Cardiac muscle cell (in vitro differentiated cells and primary cell): ENCODE results near the gene USP17L11. TPM values are rescaled to one million over a fixed set of nuclear protein-coding genes. Genes with fewer than 3 reads are reported as not detected.
"Not testable (repeated sequence)": the region's sequence is repeated elsewhere in the genome, so short reads cannot be mapped to it uniquely, and the experiment has no call there.

Experiments used
- DNase-seq, 2 donors: peaks; one replicate each; pipeline versions ENCODE4 v3.0.0 to v3.0.0-alpha.2; 2010 to 2017; ENCODE audit warnings: low read depth in 1 of 2, low spot score in 1 of 2
- H3K27ac ChIP-seq: fragments of 200-600 bp; sonication (generic); 2 replicates; pipeline ENCODE4 v1.5.1; 2016
- H3K27me3 ChIP-seq: fragments of 200-600 bp; sonication (generic); 2 replicates; pipeline ENCODE4 v1.6.0; 2016; ENCODE audit warnings: control low read depth
- H3K36me3 ChIP-seq: fragments of 200-600 bp; sonication (generic); 2 replicates; pipeline ENCODE4 v1.5.1; 2016; ENCODE audit warnings: control low read depth
- H3K4me1 ChIP-seq: fragments of 200-600 bp; sonication (generic); 2 replicates; pipeline ENCODE4 v1.8.1; 2017; ENCODE audit warnings: low read depth, mild to moderate bottlenecking, mixed run types
- H3K4me3 ChIP-seq: fragments of 200-600 bp; sonication (generic); 2 replicates; pipeline ENCODE4 v1.5.1; 2016; ENCODE audit warnings: mild to moderate bottlenecking
- H3K9me3 ChIP-seq: fragments of 200-600 bp; sonication (generic); 2 replicates; pipeline ENCODE4 v1.5.1; 2017; ENCODE audit warnings: low read depth, mild to moderate bottlenecking, control low read depth
- polyA plus RNA-seq: library from polyadenylated mRNA; unstranded; fragments of >200 nt; fragmentation: Nextera tagmentation; extraction: Ambion mirVana; gene quantifications from 2 replicates; pipeline ENCODE4 v1.2.1, GENCODE V29; 2016
- total RNA-seq: library from RNA; depleted of rRNA; stranded (reverse); fragments of >200 nt; gene quantifications from 2 replicates; pipeline ENCODE4 v1.2.3, GENCODE V29; 2016

Gene USP17L11
- total and polyA plus RNA-seq, 2 experiments from 2014 or later: not detected

GRCh38 chr4:9257824-9258223, 42.6 kb downstream of the USP17L11 start, which contains the start of gene USP17L20:
Gene USP17L20 (plus strand): TSS chr4:9258124. CDS start chr4:9258124, 0 bp downstream.
- H3K27ac ChIP-seq, H3K4me1 ChIP-seq: not testable (repeated sequence)

GRCh38 chr4:9262572-9262971, 47.4 kb downstream of the USP17L11 start, which contains the start of gene USP17L21:
Gene USP17L21 (plus strand): TSS chr4:9262872. CDS start chr4:9262872, 0 bp downstream.
- not testable (repeated sequence) for H3K4me1 ChIP-seq, H3K4me3 ChIP-seq, H3K36me3 ChIP-seq, DNase-seq, H3K27ac ChIP-seq, H3K9me3 ChIP-seq, H3K27me3 ChIP-seq

More at GRCh38 chr4:9257824-9258223, 42.6 kb downstream of the USP17L11 start, which contains the start of gene USP17L20:
- not testable (repeated sequence) for H3K27me3 ChIP-seq, H3K9me3 ChIP-seq, DNase-seq, H3K4me3 ChIP-seq, H3K36me3 ChIP-seq

Other genes with a start within 250 kb of the USP17L11 start
- gene FAM90A26, start 45.0 kb upstream of the USP17L11 start, total RNA-seq: not detected in 2 replicates
- gene FAM90A26, start 45.0 kb upstream of the USP17L11 start, polyA plus RNA-seq: not detected in 2 replicates
- gene USP17L10, start 4.7 kb upstream of the USP17L11 start, total RNA-seq: not detected in 2 replicates
- not detected in 2 replicates for gene USP17L10, start 4.7 kb upstream of the USP17L11 start, polyA plus RNA-seq
- gene USP17L12, start 4.7 kb downstream of the USP17L11 start, total RNA-seq: not detected in 2 replicates
- not detected in 2 replicates for gene USP17L12, start 4.7 kb downstream of the USP17L11 start, polyA plus RNA-seq
- not detected in 2 replicates for gene USP17L13, start 9.5 kb downstream of the USP17L11 start, total RNA-seq
- gene USP17L13, start 9.5 kb downstream of the USP17L11 start, polyA plus RNA-seq: not detected in 2 replicates
- gene USP17L15, start 19.0 kb downstream of the USP17L11 start, total RNA-seq: not detected in 2 replicates
- not detected in 2 replicates for gene USP17L15, start 19.0 kb downstream of the USP17L11 start, polyA plus RNA-seq
- not detected in 2 replicates for gene USP17L17, start 28.5 kb downstream of the USP17L11 start, total RNA-seq
- not detected in 2 replicates for gene USP17L17, start 28.5 kb downstream of the USP17L11 start, polyA plus RNA-seq
- gene USP17L18, start 33.2 kb downstream of the USP17L11 start, total RNA-seq: not detected in 2 replicates
- not detected in 2 replicates for gene USP17L18, start 33.2 kb downstream of the USP17L11 start, polyA plus RNA-seq
- gene USP17L19, start 38.0 kb downstream of the USP17L11 start, total RNA-seq: not detected in 2 replicates
- gene USP17L19, start 38.0 kb downstream of the USP17L11 start, polyA plus RNA-seq: not detected in 2 replicates
- not detected in 2 replicates for gene USP17L20, start 42.7 kb downstream of the USP17L11 start, total RNA-seq
- not detected in 2 replicates for gene USP17L20, start 42.7 kb downstream of the USP17L11 start, polyA plus RNA-seq
- gene USP17L21, start 47.5 kb downstream of the USP17L11 start, total RNA-seq: not detected in 2 replicates
- not detected in 2 replicates for gene USP17L21, start 47.5 kb downstream of the USP17L11 start, polyA plus RNA-seq
- gene USP17L22, start 52.2 kb downstream of the USP17L11 start, total RNA-seq: not detected in 2 replicates
- gene USP17L22, start 52.2 kb downstream of the USP17L11 start, polyA plus RNA-seq: not detected in 2 replicates
- gene USP17L24, start 109.8 kb downstream of the USP17L11 start, total RNA-seq: not detected in 2 replicates
- not detected in 2 replicates for gene USP17L24, start 109.8 kb downstream of the USP17L11 start, polyA plus RNA-seq
- not detected in 2 replicates for gene USP17L25, start 114.5 kb downstream of the USP17L11 start, total RNA-seq
- gene USP17L25, start 114.5 kb downstream of the USP17L11 start, polyA plus RNA-seq: not detected in 2 replicates
- gene USP17L26, start 119.3 kb downstream of the USP17L11 start, total RNA-seq: not detected in 2 replicates
- not detected in 2 replicates for gene USP17L26, start 119.3 kb downstream of the USP17L11 start, polyA plus RNA-seq
- gene USP17L5, start 124.0 kb downstream of the USP17L11 start, total RNA-seq: not detected in 2 replicates
- not detected in 2 replicates for gene USP17L5, start 124.0 kb downstream of the USP17L11 start, polyA plus RNA-seq
- gene USP17L27, start 128.7 kb downstream of the USP17L11 start, total RNA-seq: not detected in 2 replicates
- gene USP17L27, start 128.7 kb downstream of the USP17L11 start, polyA plus RNA-seq: not detected in 2 replicates
- not detected in 2 replicates for gene USP17L28, start 133.5 kb downstream of the USP17L11 start, total RNA-seq
- not detected in 2 replicates for gene USP17L28, start 133.5 kb downstream of the USP17L11 start, polyA plus RNA-seq
- gene USP17L29, start 138.2 kb downstream of the USP17L11 start, total RNA-seq: not detected in 2 replicates
- gene USP17L29, start 138.2 kb downstream of the USP17L11 start, polyA plus RNA-seq: not detected in 2 replicates
- gene USP17L30, start 147.7 kb downstream of the USP17L11 start, total RNA-seq: not detected in 2 replicates
- gene USP17L30, start 147.7 kb downstream of the USP17L11 start, polyA plus RNA-seq: not detected in 2 replicates
- gene DEFB131A, start 229.0 kb downstream of the USP17L11 start, total RNA-seq: not detected in 2 replicates
- gene DEFB131A, start 229.0 kb downstream of the USP17L11 start, polyA plus RNA-seq: not detected in 2 replicates